Measurements from ENCODE around the gene SORBS2.
"Not testable (repeated sequence)": the region's sequence is repeated elsewhere in the genome, so short reads cannot be mapped to it uniquely, and the experiment has no call there.

SORBS2 gene

DNA sequence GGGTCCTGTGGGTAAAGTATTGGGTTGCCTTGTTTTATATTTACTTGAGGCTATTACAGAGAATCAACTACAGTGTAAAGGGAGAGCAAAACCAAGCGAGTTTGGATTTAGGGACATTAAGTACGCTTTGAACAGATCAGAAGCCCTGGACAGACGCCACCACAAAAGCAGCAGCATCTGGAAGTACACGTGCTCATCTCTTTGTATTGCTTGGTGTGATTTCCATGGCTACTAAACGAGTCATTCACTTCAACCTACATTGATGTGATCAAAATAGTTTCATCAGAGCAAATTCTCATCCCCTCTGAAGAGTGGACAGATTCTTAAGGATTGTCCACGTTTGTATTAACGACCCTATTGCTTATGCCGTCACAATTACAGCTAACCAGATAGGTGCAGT lies 85.1 kb downstream of the SORBS2 start:
- H3K9me3 Mint-ChIP-seq = no peaks in the 10 kb centered on the region
- no peaks in the 10 kb centered on the region for H3K4me1 Mint-ChIP-seq
- H3K27me3 Mint-ChIP-seq = peaks cover 21% of the 10 kb centered on the region
- ATAC-seq (no peak), DNase-seq (no peak)
- H3K27ac Mint-ChIP-seq = no peak overlapping the region
- no peak overlapping the region for H3K4me3 Mint-ChIP-seq

DNA sequence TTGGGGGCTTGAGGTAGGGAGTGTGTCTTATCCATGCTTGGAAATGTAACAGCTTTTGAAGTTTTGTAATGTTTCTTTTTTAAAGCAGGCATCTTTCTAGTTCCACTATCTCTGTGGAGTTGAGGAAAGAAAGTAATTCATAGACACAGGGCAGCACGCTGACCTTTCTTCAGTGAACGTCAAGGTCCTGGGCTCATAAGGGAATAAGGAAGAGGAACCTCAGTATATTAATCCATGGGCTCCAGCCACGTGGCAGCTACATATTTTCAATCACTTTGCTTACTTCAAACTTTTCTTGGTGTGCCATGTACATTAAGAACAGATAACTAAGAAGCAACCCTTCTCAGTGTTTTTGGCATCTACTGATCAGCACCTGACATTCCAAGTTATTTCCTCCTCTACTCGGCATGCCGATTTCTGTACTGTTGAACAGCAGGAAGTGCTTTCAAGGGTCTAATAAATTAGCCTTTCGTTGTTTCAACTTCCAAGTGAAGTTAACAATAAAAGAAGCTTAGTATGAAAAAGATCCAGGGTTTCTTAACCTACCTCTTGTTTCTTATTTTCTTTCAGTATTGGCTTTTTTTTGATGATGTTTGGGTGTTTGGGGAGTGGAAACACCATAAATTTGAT lies 88.2 kb downstream of the SORBS2 start:
- Mint-ChIP-seq H3K27ac (no peak overlapping the region), H3K4me3 (no peak overlapping the region), H3K27me3 (peaks cover 12% of the 10 kb centered on the region)

DNA sequence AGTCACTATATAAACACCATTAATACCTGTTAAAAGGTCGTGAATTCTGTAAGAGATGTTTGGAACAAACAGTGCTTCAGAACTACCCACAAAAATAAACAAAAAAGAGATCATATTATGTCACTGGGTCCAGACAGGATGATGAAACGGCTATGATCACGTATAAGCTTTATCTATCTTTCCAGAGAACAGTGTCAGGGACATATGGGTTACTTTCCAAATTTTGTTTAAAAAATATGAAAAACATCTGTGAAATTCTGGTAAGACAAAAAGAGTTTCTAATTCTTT lies 90.0 kb downstream of the SORBS2 start:
- no peak for ATAC-seq
- DNase-seq = no peak
- Mint-ChIP-seq H3K4me3 (no peak overlapping the region), H3K4me1 (no peaks in the 10 kb centered on the region), H3K27ac (no peak overlapping the region), H3K27me3 (peaks cover 12% of the 10 kb centered on the region), H3K9me3 (no peaks in the 10 kb centered on the region)

More for the DNA sequence above, 88.2 kb downstream of the SORBS2 start:
- Mint-ChIP-seq H3K4me1 (no peaks in the 10 kb centered on the region), H3K9me3 (no peaks in the 10 kb centered on the region)
- no peak for ATAC-seq
- DNase-seq = no peak

DNA sequence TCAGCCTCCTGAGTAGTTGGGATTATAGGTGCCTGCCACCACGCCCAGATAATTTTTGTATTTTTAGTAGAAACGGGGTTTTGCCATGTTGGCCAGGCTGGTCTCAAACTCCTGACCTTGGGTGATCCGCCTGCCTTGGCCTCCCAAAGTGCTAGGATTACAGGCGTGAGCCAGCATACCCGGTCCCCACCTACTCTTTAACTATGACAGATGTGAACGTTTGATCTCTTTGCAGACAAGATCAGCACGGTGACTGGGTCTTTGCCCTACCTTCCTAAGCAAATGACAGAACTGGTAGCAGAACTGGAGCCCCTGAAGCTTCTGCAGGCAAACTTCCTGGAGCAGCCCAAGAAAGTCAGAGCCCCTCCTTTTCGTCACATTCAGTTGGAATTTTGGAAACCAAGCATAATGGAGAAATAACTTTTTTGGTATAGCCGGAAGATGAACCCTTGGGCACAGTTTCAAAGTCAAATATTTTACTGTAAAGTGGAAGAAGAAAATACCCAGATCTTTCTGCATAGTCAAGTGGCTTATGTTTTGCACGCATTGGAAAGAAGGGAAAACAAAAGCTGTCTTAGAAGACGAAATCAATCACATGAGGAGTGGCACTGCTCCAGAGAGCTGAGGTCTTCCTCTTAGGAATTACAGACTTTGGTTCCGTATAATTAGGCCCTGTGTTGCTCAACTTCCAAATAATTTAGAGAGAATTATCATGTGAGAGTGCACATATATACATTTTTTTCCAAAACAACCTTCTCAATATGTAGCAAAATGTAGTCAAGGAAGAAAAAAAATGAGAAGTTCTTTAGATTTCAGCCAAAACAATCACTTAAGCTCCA lies 90.6 kb downstream of the SORBS2 start:
- H3K27me3 Mint-ChIP-seq = peaks cover 12% of the 10 kb centered on the region
- no peaks in the 10 kb centered on the region for H3K4me1 Mint-ChIP-seq
- no peak overlapping the region for H3K27ac Mint-ChIP-seq
- ATAC-seq = no peak
- no peaks in the 10 kb centered on the region for H3K9me3 Mint-ChIP-seq
- no peak overlapping the region for H3K4me3 Mint-ChIP-seq
- DNase-seq = no peak

DNA sequence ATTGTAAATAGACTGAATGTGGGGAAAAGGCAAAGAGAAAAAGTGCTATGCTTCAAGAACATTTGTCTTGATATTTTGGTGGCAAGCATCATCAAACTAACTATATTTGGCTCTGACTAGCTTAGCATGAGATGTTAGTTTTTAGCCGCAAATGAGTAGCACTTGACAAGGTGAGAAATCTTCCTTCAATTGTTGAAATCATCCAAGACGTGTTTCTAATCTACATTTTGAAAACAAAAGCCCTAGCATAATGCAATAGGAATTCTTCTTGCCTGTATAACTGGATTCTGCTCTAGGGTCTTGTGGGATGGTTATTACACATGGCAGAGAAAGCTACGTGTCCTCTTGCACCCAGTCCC lies 92.5 kb downstream of the SORBS2 start:
- Mint-ChIP-seq H3K9me3 (no peaks in the 10 kb centered on the region), H3K4me3 (no peak overlapping the region), H3K4me1 (no peaks in the 10 kb centered on the region), H3K27ac (no peak overlapping the region), H3K27me3 (peaks cover 7% of the 10 kb centered on the region)
- DNase-seq (no peak), ATAC-seq (no peak)

DNA sequence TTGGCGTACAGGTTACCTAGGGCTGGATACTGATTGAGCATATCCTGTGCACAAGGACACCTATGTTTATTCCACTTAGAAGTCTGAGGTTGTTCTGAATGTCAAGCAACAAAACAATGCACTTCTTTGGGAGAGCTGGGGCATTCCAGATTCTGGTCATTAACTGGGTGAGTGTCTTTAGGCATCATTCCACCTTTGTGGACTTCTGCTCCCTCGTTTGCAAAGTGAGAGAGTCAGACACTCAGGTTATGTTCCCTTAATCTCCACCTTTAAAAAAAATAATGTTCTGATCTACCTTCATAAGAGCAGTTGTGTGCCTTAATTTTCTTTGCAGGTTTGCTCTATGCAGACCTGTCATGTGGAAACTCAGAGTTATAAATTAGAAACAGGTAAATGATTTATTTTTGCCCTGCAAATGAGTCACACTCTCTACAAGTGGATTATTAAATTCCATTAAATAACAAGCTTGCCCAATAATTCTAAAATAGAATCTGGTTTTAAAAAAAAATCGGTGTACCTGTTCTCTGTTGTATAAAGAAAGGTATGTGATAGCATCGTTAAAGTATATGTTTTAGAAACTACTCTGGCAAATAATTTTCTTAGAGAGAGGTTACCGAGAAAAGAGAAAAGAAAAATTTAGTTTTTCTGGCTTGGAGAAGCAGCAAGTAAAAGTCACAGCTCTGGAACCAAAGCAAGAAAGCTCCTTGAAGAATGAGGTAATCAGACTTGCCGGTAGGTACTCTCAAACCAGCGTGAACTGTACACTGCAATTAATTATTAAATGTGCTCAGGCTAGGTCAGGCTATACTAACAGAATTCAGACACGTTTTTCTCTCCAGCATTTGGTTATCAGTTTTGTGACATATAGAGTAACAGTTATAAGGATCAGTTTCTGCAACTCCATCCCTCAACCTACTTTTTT lies 93.2 kb downstream of the SORBS2 start:
- Mint-ChIP-seq H3K27ac (no peak overlapping the region), H3K9me3 (no peaks in the 10 kb centered on the region), H3K4me1 (no peaks in the 10 kb centered on the region), H3K4me3 (no peak overlapping the region), H3K27me3 (peaks cover 7% of the 10 kb centered on the region)
- ATAC-seq = no peak
- DNase-seq = no peak

DNA sequence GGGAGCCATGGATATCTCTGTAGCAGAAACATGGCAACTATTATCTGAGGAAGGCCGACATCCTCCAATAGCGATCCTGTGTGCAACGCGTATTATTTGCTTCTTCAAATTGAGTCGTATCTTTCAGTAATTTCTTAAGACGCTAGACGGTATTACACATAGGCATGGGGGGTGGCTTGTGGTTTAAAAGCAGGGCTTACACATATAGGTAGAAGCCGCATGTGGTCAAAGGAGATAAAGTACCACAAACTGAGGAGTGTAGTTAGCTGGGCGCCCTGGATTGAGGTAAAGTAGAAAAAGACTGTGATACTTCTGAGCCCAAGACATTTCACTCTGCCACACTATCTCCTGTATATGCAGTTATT lies 94.6 kb downstream of the SORBS2 start:
- Mint-ChIP-seq H3K27me3 (peaks cover 19% of the 10 kb centered on the region), H3K4me3 (no peak overlapping the region), H3K27ac (no peak overlapping the region), H3K4me1 (no peaks in the 10 kb centered on the region), H3K9me3 (no peaks in the 10 kb centered on the region)
- DNase-seq (no peak), ATAC-seq (no peak)

DNA sequence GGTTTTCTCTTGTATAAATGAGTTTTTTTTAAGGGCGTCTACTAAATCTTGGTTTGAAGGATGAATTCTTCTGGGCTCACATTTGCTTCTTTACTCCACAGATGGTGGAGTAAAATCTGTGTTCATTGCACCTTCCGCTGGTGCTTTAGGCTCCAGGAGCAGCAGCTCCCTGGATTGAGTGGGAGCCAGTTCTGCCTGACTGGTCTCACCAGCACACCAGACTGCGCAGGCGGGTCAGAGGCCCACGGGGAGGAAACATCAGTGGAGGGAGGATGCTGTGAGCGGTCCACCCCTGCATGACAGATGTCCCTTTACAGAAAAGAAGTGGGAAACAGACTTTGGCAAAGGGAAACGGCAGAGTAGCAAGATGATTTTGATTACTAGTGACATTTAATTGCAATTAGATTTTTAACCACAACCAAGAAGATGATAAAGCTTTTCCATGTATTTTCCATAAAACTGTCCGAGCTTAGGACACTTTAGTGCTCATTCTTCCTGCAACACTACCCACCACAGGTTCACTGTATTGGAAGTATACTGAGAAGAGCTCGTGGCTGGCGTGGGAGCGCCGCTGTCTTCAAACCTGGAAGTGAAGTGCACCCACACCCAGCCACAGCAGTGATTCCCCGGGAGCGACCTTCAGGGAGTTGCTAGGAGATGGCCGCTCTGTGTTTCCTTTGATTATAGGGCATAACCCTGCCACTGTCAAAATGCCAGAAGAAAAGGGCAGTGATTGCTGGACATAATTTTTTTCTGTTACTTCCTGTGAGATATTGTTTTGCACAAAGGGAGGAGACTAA lies 95.2 kb downstream of the SORBS2 start:
- peaks cover 19% of the 10 kb centered on the region for H3K27me3 Mint-ChIP-seq
- no peak overlapping the region for H3K27ac Mint-ChIP-seq
- no peak for DNase-seq
- no peak overlapping the region for H3K4me3 Mint-ChIP-seq
- H3K4me1 Mint-ChIP-seq = no peaks in the 10 kb centered on the region
- no peaks in the 10 kb centered on the region for H3K9me3 Mint-ChIP-seq
- ATAC-seq = no peak

DNA sequence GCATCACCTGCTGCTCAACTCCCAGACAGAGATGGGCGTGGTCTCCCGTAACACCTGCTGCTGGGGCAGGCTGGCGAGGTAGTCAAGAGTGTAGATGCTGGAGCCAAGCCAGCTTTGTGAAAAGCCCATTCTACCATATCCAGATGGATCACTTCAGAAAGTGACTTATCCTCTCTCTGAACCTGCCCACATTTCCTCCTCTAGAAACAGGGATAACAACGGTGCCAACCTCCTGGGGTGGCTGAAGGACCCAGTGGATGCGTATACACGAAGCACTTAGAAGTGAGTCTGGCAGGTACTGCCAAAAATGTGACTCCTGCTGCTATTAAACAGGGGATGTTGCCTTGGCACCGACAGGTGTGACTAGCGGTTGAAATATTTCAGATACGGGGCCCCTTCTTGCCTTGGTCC lies 95.8 kb downstream of the SORBS2 start:
- no peak for ATAC-seq
- no peak overlapping the region for H3K27ac Mint-ChIP-seq
- H3K27me3 Mint-ChIP-seq = peaks cover 19% of the 10 kb centered on the region
- no peak overlapping the region for H3K4me3 Mint-ChIP-seq
- H3K4me1 Mint-ChIP-seq = no peaks in the 10 kb centered on the region
- H3K9me3 Mint-ChIP-seq = no peaks in the 10 kb centered on the region
- DNase-seq = no peak

DNA sequence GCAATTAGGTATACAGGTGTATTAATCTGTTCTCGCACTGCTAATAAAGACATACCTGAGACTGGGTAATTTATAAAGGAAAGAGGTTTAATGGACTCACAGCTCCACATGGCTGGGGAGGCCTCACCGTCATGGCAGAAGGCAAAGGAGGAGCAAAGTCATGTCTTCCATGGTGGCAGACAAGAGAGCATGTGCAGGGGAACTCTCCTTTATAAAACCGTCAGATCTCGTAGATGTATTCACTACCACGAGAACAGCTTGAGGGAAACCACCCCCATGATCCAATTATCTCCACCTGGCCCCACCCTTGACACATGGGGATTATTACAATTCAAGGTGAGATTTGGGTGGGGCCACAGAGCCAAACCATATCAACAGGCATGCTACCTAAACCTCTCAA lies 97.5 kb downstream of the SORBS2 start:
- not testable (repeated sequence) for H3K4me1 Mint-ChIP-seq, DNase-seq, H3K4me3 Mint-ChIP-seq, ATAC-seq, H3K27ac Mint-ChIP-seq, H3K9me3 Mint-ChIP-seq
- H3K27me3 Mint-ChIP-seq = peaks cover 27% of the 10 kb centered on the region

DNA sequence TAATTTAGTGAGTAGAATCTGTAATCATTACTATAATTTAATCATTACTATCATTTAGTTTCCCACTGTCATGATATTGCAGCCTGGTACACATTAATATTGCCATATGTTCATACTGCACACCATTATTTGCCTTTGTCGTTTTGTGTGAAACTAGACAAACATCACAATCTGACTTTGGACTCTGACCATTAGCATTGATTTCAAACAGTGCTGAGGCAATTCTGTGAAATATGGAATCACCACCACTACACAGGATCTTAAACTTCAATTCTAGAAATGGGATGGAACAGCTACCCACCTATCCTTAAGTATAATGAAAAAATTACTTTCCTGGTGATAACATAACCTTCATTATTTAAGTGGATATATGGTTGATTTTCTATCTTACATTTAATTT lies 98.3 kb downstream of the SORBS2 start:
- peaks cover 27% of the 10 kb centered on the region for H3K27me3 Mint-ChIP-seq
- no peaks in the 10 kb centered on the region for H3K4me1 Mint-ChIP-seq
- DNase-seq (no peak), ATAC-seq (no peak)
- no peak overlapping the region for H3K27ac Mint-ChIP-seq
- H3K9me3 Mint-ChIP-seq = no peaks in the 10 kb centered on the region
- no peak overlapping the region for H3K4me3 Mint-ChIP-seq

DNA sequence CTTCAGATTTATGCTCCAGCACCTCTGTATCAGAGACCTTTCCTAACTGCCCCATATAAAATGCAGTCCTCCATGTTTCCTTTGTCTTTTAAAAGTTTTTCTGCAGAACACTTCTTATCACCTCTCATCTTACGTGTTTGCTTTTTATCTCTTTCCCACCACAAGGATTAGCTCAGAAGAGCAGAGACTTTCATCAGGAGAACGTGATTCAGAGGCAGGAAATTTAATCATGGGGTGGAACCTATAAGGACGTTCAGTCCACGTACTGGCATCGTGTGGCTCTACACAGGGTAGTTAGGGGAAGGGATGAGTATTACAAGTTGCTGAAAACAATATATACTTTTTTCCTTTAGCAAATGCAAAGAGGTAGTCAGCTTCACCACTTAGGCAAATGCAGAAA lies 98.7 kb downstream of the SORBS2 start:
- Mint-ChIP-seq H3K9me3 (no peaks in the 10 kb centered on the region), H3K4me1 (no peaks in the 10 kb centered on the region), H3K27me3 (peaks cover 27% of the 10 kb centered on the region), H3K27ac (no peak overlapping the region), H3K4me3 (no peak overlapping the region)
- DNase-seq = no peak
- no peak for ATAC-seq

DNA sequence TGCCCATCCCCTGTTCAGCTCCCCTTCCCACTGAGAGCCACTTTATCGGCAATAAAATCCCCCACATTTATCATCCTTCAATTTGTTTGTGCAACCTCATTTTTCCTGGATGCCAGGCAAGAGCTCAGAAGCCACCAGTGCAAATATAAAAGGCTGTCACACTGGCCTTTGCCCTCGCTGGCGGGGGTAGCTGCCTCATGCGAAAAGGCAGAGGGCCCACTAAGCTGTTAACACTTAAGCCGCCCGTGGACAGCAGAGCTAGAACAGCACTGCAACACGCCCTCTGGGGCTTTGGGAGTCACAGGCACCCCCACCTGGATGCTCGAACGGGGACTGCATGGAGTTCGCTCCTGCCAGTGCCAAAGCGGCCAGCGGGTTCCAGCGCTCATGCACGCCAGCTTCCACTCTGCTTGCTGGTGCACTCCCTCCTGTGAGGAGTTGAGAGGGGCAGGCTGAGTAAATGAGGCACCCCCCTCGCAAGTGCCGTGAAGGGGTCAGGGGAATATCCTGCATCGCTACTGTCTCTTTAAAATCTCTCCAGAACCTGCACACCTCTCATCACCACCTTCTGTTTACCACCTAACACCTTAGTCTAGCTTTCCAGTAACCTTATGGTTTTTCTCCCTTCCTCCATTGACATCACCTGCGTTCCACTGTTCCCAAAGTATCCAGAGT lies 99.5 kb downstream of the SORBS2 start:
- Mint-ChIP-seq H3K27me3 (peaks cover 27% of the 10 kb centered on the region), H3K4me3 (no peak overlapping the region), H3K9me3 (no peaks in the 10 kb centered on the region), H3K4me1 (no peaks in the 10 kb centered on the region), H3K27ac (no peak overlapping the region)
- no peak for DNase-seq
- ATAC-seq = no peak

DNA sequence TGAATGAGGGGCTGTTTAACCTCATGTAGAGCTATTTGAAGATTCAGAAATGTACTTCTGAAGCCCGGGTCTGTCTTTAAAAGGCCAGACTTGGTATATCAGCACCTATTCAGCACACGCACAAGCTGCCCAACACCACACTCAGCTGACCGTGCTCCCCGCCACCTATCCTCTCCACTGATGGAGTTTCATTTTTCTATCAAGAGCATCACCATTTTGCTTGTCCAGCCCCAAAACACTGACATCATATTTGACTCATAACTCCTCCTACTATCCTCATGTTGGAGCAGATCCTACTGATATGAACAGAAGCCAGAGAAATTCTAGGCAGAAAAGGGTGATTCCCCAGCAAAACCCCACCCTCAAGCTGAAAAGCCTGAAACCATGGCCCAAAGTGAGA lies 100.3 kb downstream of the SORBS2 start:
- Mint-ChIP-seq H3K4me3 (no peak overlapping the region), H3K9me3 (no peaks in the 10 kb centered on the region), H3K27ac (no peak overlapping the region), H3K27me3 (peaks cover 27% of the 10 kb centered on the region), H3K4me1 (no peaks in the 10 kb centered on the region)
- ATAC-seq (no peak), DNase-seq (no peak)

DNA sequence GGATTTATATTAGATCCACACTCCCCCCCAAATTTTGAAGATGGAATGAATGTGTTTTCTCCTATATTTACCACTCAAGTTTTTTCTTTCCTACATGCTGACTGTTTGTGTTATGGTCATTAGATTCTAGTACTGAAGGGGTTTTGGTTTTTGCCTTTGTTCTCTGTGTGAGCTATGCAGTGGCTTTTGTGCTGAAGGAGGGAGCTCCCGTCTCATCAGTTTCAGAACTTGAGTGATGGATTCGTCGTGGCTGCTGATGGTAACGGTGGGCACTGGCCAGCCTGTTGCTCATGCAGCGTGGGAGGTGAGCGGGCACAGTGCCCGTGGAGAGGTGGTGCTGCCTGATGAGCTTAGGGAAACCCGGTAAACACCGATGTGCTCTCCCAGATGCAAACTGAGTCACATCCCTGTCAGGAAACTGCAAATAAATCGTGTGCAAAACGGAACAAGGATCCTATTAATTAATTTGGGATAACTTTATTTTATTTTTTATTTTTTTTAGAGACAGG lies 101.5 kb downstream of the SORBS2 start:
- Mint-ChIP-seq H3K27me3 (peaks cover 27% of the 10 kb centered on the region), H3K27ac (no peak overlapping the region), H3K4me1 (no peaks in the 10 kb centered on the region), H3K4me3 (no peak overlapping the region), H3K9me3 (no peaks in the 10 kb centered on the region)
- DNase-seq (no peak), ATAC-seq (no peak)
